SK-N-SH (cell line): ENCODE results near the gene ZNF587B. TPM values are rescaled to one million over a fixed set of nuclear protein-coding genes. Genes with fewer than 3 reads are reported as not detected.
"Not testable (repeated sequence)": the region's sequence is repeated elsewhere in the genome, so short reads cannot be mapped to it uniquely, and the experiment has no call there.

Experiments used
- CTCF ChIA-PET: fragments of 300-600, 350-600 bp; formaldehyde crosslinking; extraction: SDS; loops from one replicate; lab custom pipeline; 2021; lab: Yijun Ruan, JAX
- POLR2A ChIA-PET: fragments of 350-600 bp; sonication (Branson Sonifier 250); formaldehyde crosslinking; extraction: SDS; loops from one replicate; lab custom pipeline; 2020; ENCODE audit warnings: antibody characterized with exemption, inconsistent platforms; lab: Yijun Ruan, JAX
- DNase-seq: peaks from one replicate; pipeline ENCODE4 v3.0.0; 2012
- H2AFZ ChIP-seq: fragments of 200-600 bp; sonication (generic); 2 replicates; pipeline ENCODE4 v1.8.1; 2016; ENCODE audit warnings: antibody characterized with exemption, mild to moderate bottlenecking, low read depth
- H3F3A ChIP-seq: fragments of 200-600 bp; sonication (generic); replicated peaks from 2 replicates; pipeline ENCODE3; 2016; ENCODE audit warnings: antibody characterized with exemption, mild to moderate bottlenecking; ENCODE audit not compliant: insufficient read depth
- H3K27ac ChIP-seq, 2 experiments: fragments of 200-500 bp in 1 of 2; fragments of 200-600 bp in 1 of 2; sonication (Bioruptor generic) in 1 of 2; sonication (generic), shearing (Covaris generic) in 1 of 2; 2 replicates each; pipeline versions ENCODE4 v1.5.1 to v1.6.1; 2014 to 2016; ENCODE audit warnings: low read depth in 2 of 2, inconsistent platforms in 1 of 2, low read length in 1 of 2, mild to moderate bottlenecking in 1 of 2, mixed read lengths in 1 of 2
- H3K27me3 ChIP-seq: fragments of 200-600 bp; sonication (generic), shearing (Covaris generic); 2 replicates; pipeline ENCODE4 v1.6.1; 2016; ENCODE audit warnings: mixed run types; ENCODE audit not compliant: insufficient read depth
- H3K36me3 ChIP-seq, 2 experiments: fragments of 200-500 bp in 1 of 2; fragments of 200-600 bp in 1 of 2; sonication (Bioruptor generic) in 1 of 2; sonication (generic) in 1 of 2; replicated peaks in 1 of 2; 2 replicates each; pipeline versions ENCODE3 to v1.5.1; 2014 to 2016; ENCODE audit warnings: low read length in 1 of 2, mild to moderate bottlenecking in 1 of 2; ENCODE audit not compliant: insufficient read depth in 2 of 2, control insufficient read depth in 1 of 2
- H3K4me1 ChIP-seq, 2 experiments: fragments of 200-500 bp in 1 of 2; fragments of 200-600 bp in 1 of 2; sonication (Bioruptor generic) in 1 of 2; sonication (generic), shearing (Covaris generic) in 1 of 2; 2 replicates each; pipeline versions ENCODE4 v1.5.1 to v1.6.1; 2014 to 2016; ENCODE audit warnings: low read depth in 1 of 2, low read length in 1 of 2, mixed run types in 1 of 2; ENCODE audit not compliant: insufficient read depth in 2 of 2, control insufficient read depth in 1 of 2
- H3K4me2 ChIP-seq: fragments of 200-600 bp; sonication (generic), shearing (Covaris generic); 2 replicates; pipeline ENCODE4 v1.6.1; 2017; ENCODE audit warnings: mixed run types
- H3K4me3 ChIP-seq, 2 experiments: fragments of 200-500 bp in 1 of 2; fragments of 200-600 bp in 1 of 2; sonication (Bioruptor generic) in 1 of 2; sonication (generic), shearing (Covaris generic) in 1 of 2; 2 replicates each; pipeline versions ENCODE4 v1.5.1 to v1.8.1; 2014 to 2016; ENCODE audit warnings: low read depth in 2 of 2, inconsistent platforms in 1 of 2, low read length in 1 of 2, mild to moderate bottlenecking in 1 of 2, mixed read lengths in 1 of 2, moderate library complexity in 1 of 2
- H3K79me2 ChIP-seq: fragments of 200-600 bp; sonication (generic); 2 replicates; pipeline ENCODE4 v1.8.1; 2017; ENCODE audit warnings: mild to moderate bottlenecking; ENCODE audit not compliant: insufficient read depth
- H3K9ac ChIP-seq: fragments of 200-600 bp; sonication (generic); 2 replicates; pipeline ENCODE4 v1.6.1; 2017; ENCODE audit warnings: mixed run types
- H3K9me2 ChIP-seq: fragments of 200-600 bp; sonication (generic); 2 replicates; pipeline ENCODE4 v1.6.1; 2017; ENCODE audit warnings: mixed run types
- H3K9me3 ChIP-seq: fragments of 200-600 bp; sonication (generic); 2 replicates; pipeline ENCODE4 v1.6.1; 2017; ENCODE audit warnings: mixed run types, mild to moderate bottlenecking, moderate library complexity
- H4K20me1 ChIP-seq: fragments of 200-600 bp; sonication (generic); 2 replicates; pipeline ENCODE4 v1.6.1; 2017; ENCODE audit warnings: mild to moderate bottlenecking, mixed run types; ENCODE audit not compliant: insufficient read depth
- CTCF ChIP-seq: fragments of 200-600 bp; sonication (generic); IDR thresholded peaks from 2 replicates; pipeline ENCODE4 v1.6.1; 2017; ENCODE audit warnings: antibody characterized with exemption, mild to moderate bottlenecking, moderate library complexity
- FOXJ3 ChIP-seq: sonication (generic); formaldehyde crosslinking; IDR thresholded peaks from 2 replicates; pipeline ENCODE4 v1.5.1; 2020; ENCODE audit warnings: mild to moderate bottlenecking, missing genetic modification reagents
- FOXM1 ChIP-seq: IDR thresholded peaks from 2 replicates; pipeline ENCODE4 v1.4.0; 2012; ENCODE audit warnings: low read depth, mild to moderate bottlenecking
- MAX ChIP-seq: IDR thresholded peaks from 2 replicates; pipeline ENCODE4 v1.4.0; 2012; ENCODE audit warnings: low read depth
- MEF2A ChIP-seq: IDR thresholded peaks from 2 replicates; pipeline ENCODE4 v1.4.0; 2012; ENCODE audit warnings: low read depth, borderline replicate concordance
- MXI1 ChIP-seq: IDR thresholded peaks from 2 replicates; pipeline ENCODE4 v1.6.1; 2012; ENCODE audit warnings: mild to moderate bottlenecking, low read depth, low read length, improper control_type of control experiment
- PBX3 ChIP-seq: IDR thresholded peaks from 2 replicates; pipeline ENCODE4; 2012
- RFX5 ChIP-seq: IDR thresholded peaks from 2 replicates; pipeline ENCODE4 v1.6.1; 2012; ENCODE audit warnings: mild to moderate bottlenecking, improper control_type of control experiment, low read length
- SMC3 ChIP-seq: IDR thresholded peaks from 2 replicates; pipeline ENCODE4 v1.6.1; 2012; ENCODE audit warnings: low read depth, low read length, improper control_type of control experiment
- TAF1 ChIP-seq: IDR thresholded peaks from 2 replicates; pipeline ENCODE4 v1.6.1; 2012; ENCODE audit warnings: low read depth, mild to moderate bottlenecking, low read length, moderate library complexity, borderline replicate concordance
- WGBS: methylation state at CpG from one replicate; pipeline ENCODE4 v1.1.6; 2017; ENCODE audit warnings: low lambda C conversion rate; 5-methylcytosine and 5-hydroxymethylcytosine counted together
- polyA plus RNA-seq, 3 experiments: library from polyadenylated mRNA; depleted of rRNA; stranded (reverse); fragments of >200 nt; gene quantifications; 2 replicates each; pipeline ENCODE4 v1.2.3, GENCODE V29; 2012

Gene ZNF587B
- polyA plus RNA-seq, 1 of the 3 experiments (the other 2 are of a cell fraction), result 2.4 TPM

- Histone ChIP-seq H3K4me1 (no peaks in the 10 kb centered on the region), H3K27me3 (no peaks in the 10 kb centered on the region), H3K9ac (no peak overlapping the region), H3K27ac (no peak overlapping the region), H3K9me3 (no peaks in the 10 kb centered on the region), H3K4me2 (no peak overlapping the region), H3K4me3 (no peak overlapping the region), H3F3A (no peaks in the 10 kb centered on the region), H3K9me2 (no peaks in the 10 kb centered on the region), H3K36me3 (peaks cover 5 to 11% of the 10 kb centered on the region in 2 experiments), H2AFZ (no peak overlapping the region), H4K20me1 (peaks cover 6% of the 10 kb centered on the region; the same call in 1 of the 2 replicates), H3K79me2 (peaks cover 83% of the 10 kb centered on the region)
- 92% methylated on average over 5 of the region's 5 CpGs for whole genome bisulfite sequencing
- no peak for TF ChIP-seq PBX3
- TF ChIP-seq RFX5, result no peak
- TF ChIP-seq FOXM1, result no peak
- no peak for TF ChIP-seq MEF2A
- no peak for TF ChIP-seq TAF1
- TF ChIP-seq MAX, result no peak
- no peak for TF ChIP-seq SMC3
- TF ChIP-seq FOXJ3, result no peak
- TF ChIP-seq CTCF, result no peak
- no peak for TF ChIP-seq MXI1
- no peak for DNase-seq
- ChIA-PET CTCF (interaction anchor here (1.0 to 1.3 kb wide), 2 partner anchors 10 to 21 kb away, joined by 4 to 5 read pairs; no protein-coding TSS in a partner anchor), POLR2A (no interaction called here)
Observed at GRCh38 chr19:57829316-57829715, 783 bp upstream of the ZNF587B start.

GRCh38 chr19:57836991-57837390, 6.9 kb downstream of the ZNF587B start:
- H4K20me1 ChIP-seq, H2AFZ ChIP-seq, H3K27me3 ChIP-seq, H3F3A ChIP-seq, CTCF ChIA-PET, H3K9me3 ChIP-seq, H3K27ac ChIP-seq, H3K4me3 ChIP-seq, H3K4me1 ChIP-seq, H3K4me2 ChIP-seq, H3K9ac ChIP-seq, POLR2A ChIA-PET, H3K9me2 ChIP-seq, DNase-seq: not testable (repeated sequence)
- Histone ChIP-seq H3K79me2 (peaks cover 52% of the 10 kb centered on the region), H3K36me3 (peaks cover 12 to 13% of the 10 kb centered on the region in 2 experiments)
- 98% methylated on average over 5 of the region's 5 CpGs for WGBS

- CTCF ChIA-PET, H3K27me3 ChIP-seq, H3K27ac ChIP-seq, H3K4me3 ChIP-seq, H3K9me3 ChIP-seq, H3K4me2 ChIP-seq, H3F3A ChIP-seq, H3K4me1 ChIP-seq, H3K9me2 ChIP-seq, DNase-seq, H2AFZ ChIP-seq, H4K20me1 ChIP-seq, POLR2A ChIA-PET, H3K9ac ChIP-seq: not testable (repeated sequence)
- peaks cover 56% of the 10 kb centered on the region for H3K79me2 ChIP-seq
- H3K36me3 ChIP-seq, result peaks cover 16 to 19% of the 10 kb centered on the region in 2 experiments
- WGBS, result 100% methylated on average over 4 of the region's 5 CpGs
Observed at GRCh38 chr19:57838622-57839191, 8.6 kb downstream of the ZNF587B start.
